Vagina (tissue), 2 donors: ENCODE measurements around the gene NCOR1.

Source experiments
- CTCF ChIP-seq, 3 experiments: fragments of 450-650 bp in 2 of 3; fragments of 200-600 bp in 1 of 3; sonication (generic) in 1 of 3; IDR thresholded peaks; one replicate each; pipeline ENCODE4 v1.5.1; 2017 to 2019; ENCODE audit warnings: antibody characterized with exemption in 3 of 3, mild to moderate bottlenecking in 2 of 3, moderate library complexity in 2 of 3
- POLR2A ChIP-seq, 2 donors: fragments of 450-650 bp; IDR thresholded peaks; one replicate each; pipeline ENCODE4 v1.6.1; 2017; ENCODE audit warnings: antibody characterized with exemption in 2 of 2, mild to moderate bottlenecking in 2 of 2, moderate library complexity in 2 of 2
- POLR2AphosphoS5 ChIP-seq, 2 donors: sonication (generic); formaldehyde crosslinking; IDR thresholded peaks; one replicate each; pipeline ENCODE4 v1.9.0; 2017; ENCODE audit warnings: antibody characterized with exemption in 2 of 2, mild to moderate bottlenecking in 2 of 2, low read depth in 1 of 2; ENCODE audit not compliant: insufficient read depth in 1 of 2

GRCh38 chr17:16002708-16003260, 212.6 kb downstream of the NCOR1 start:
- TF ChIP-seq CTCF (IDR thresholded peaks at IDR 0.05) = no peak
- no peak for TF ChIP-seq POLR2AphosphoS5 (IDR thresholded peaks at IDR 0.05; ENCODE audit: insufficient read depth in 1 of 2, low read depth in 1 of 2)
- TF ChIP-seq POLR2A (IDR thresholded peaks at IDR 0.05) = no peak
